Astrocyte (in vitro differentiated cells and primary cell): Measurements from ENCODE around the gene ZCWPW1. TPM values are rescaled to one million over a fixed set of nuclear protein-coding genes. Genes with fewer than 3 reads are reported as not detected.

Experiments used
- DNase-seq: peaks from one replicate; pipeline ENCODE4 v3.0.0-alpha.2; 2010; ENCODE audit warnings: low read depth
- FAIRE-seq: peaks from 2 replicates; lab custom pipeline; 2011; peaks lifted over from hg19 to GRCh38; lab: Jason Lieb, UNC
- H2AFZ ChIP-seq: 2 replicates; pipeline ENCODE4 v1.6.0; 2012; ENCODE audit warnings: low read depth, low read length, inconsistent platforms
- H3K27ac ChIP-seq: 2 replicates; pipeline ENCODE4 v1.5.1; 2011; ENCODE audit warnings: low read depth, low read length, inconsistent platforms
- H3K27me3 ChIP-seq: 2 replicates; pipeline ENCODE4 v1.6.0; 2011; ENCODE audit warnings: low read length, inconsistent platforms; ENCODE audit not compliant: insufficient read depth
- H3K36me3 ChIP-seq: 2 replicates; pipeline ENCODE4 v1.5.1; 2011; ENCODE audit warnings: low read length, inconsistent platforms; ENCODE audit not compliant: insufficient read depth
- H3K4me1 ChIP-seq: 2 replicates; pipeline ENCODE4 v1.5.1; 2011; ENCODE audit warnings: low read length, inconsistent platforms; ENCODE audit not compliant: insufficient read depth
- H3K4me2 ChIP-seq: 2 replicates; pipeline ENCODE4 v1.6.0; 2012; ENCODE audit warnings: low read length, inconsistent platforms
- H3K4me3 ChIP-seq: 2 replicates; pipeline ENCODE4 v1.5.1; 2011; ENCODE audit warnings: low read depth, mild to moderate bottlenecking, low read length, inconsistent platforms; ENCODE audit not compliant: insufficient read depth
- H3K79me2 ChIP-seq: 2 replicates; pipeline ENCODE4 v1.6.0; 2012; ENCODE audit warnings: mild to moderate bottlenecking, low read length, inconsistent platforms; ENCODE audit not compliant: insufficient read depth
- H3K9ac ChIP-seq: 2 replicates; pipeline ENCODE4 v1.6.0; 2012; ENCODE audit warnings: mild to moderate bottlenecking, low read length, inconsistent platforms
- H3K9me3 ChIP-seq: 2 replicates; pipeline ENCODE4 v1.5.1; 2012; ENCODE audit warnings: low read depth, mild to moderate bottlenecking, low read length, inconsistent platforms; ENCODE audit not compliant: insufficient read depth
- H4K20me1 ChIP-seq: 2 replicates; pipeline ENCODE4 v1.6.0; 2012; ENCODE audit warnings: low read length, inconsistent platforms; ENCODE audit not compliant: insufficient read depth
- H3K27ac Mint-ChIP-seq: one replicate; pipeline ENCODE4 v1.8.0; 2021; ENCODE audit warnings: mild to moderate bottlenecking, mixed read lengths; ENCODE audit not compliant: unreplicated experiment
- H3K27me3 Mint-ChIP-seq: one replicate; pipeline ENCODE4 v1.8.0; 2021; ENCODE audit warnings: low read depth, mixed read lengths; ENCODE audit not compliant: unreplicated experiment
- H3K36me3 Mint-ChIP-seq: one replicate; pipeline ENCODE4 v1.8.0; 2021; ENCODE audit warnings: low read depth, mixed read lengths; ENCODE audit not compliant: unreplicated experiment
- H3K4me1 Mint-ChIP-seq: one replicate; pipeline ENCODE4 v1.8.0; 2021; ENCODE audit warnings: low read depth, mixed read lengths; ENCODE audit not compliant: unreplicated experiment
- H3K4me3 Mint-ChIP-seq: one replicate; pipeline ENCODE4 v1.8.0; 2021; ENCODE audit warnings: mild to moderate bottlenecking, moderate library complexity, mixed read lengths; ENCODE audit not compliant: unreplicated experiment
- H3K9me3 Mint-ChIP-seq: one replicate; pipeline ENCODE4 v1.8.0; 2021; ENCODE audit warnings: mild to moderate bottlenecking, mixed read lengths; ENCODE audit not compliant: unreplicated experiment
- CTCF ChIP-seq: IDR thresholded peaks from 2 replicates; pipeline ENCODE4 v1.5.1; 2011; ENCODE audit warnings: low read depth, mild to moderate bottlenecking, inconsistent platforms, low read length, moderate library complexity; ENCODE audit not compliant: insufficient read depth
- EZH2 ChIP-seq: IDR thresholded peaks from 2 replicates; pipeline ENCODE4 v1.6.1; 2012; ENCODE audit warnings: mild to moderate bottlenecking, low read length, inconsistent platforms; ENCODE audit not compliant: insufficient read depth
- total RNA-seq: library from RNA; stranded (reverse); gene quantifications from 2 replicates; pipeline ENCODE4 v1.2.1, GENCODE V29; 2021

Gene ZCWPW1
- total RNA-seq, 1 donor from 2014 or later: 2.6 TPM

- TF ChIP-seq CTCF (no peak), EZH2 (no peak)
- H3K27ac Mint-ChIP-seq: peak within 1 kb of the TSS; percentile 100
Measured at GRCh38 chr7:100429637-100430492, 1.4 kb upstream of the ZCWPW1 start, which contains the start of gene MEPCE. Gene MEPCE, plus strand, starts transcription at chr7:100429831. Its CDS starts 188 bp downstream, at chr7:100430019.

GRCh38 chr7:100428967-100429636 lies 599 bp upstream of the ZCWPW1 start:
- Histone ChIP-seq H3K4me3 (peak overlapping the region; percentile 81), H3K79me2 (peaks cover 43% of the 10 kb centered on the region), H3K4me2 (peak overlapping the region; percentile 87), H3K9me3 (no peaks in the 10 kb centered on the region), H4K20me1 (peaks cover 32% of the 10 kb centered on the region), H3K27me3 (no peaks in the 10 kb centered on the region), H3K27ac (peak overlapping the region; percentile 98), H3K36me3 (peaks cover 15% of the 10 kb centered on the region), H3K4me1 (peaks cover 15% of the 10 kb centered on the region), H3K9ac (peak overlapping the region; percentile 96), H2AFZ (peak overlapping the region; percentile 82)
- Mint-ChIP-seq H3K36me3 (peaks cover 7% of the 10 kb centered on the region), H3K9me3 (no peaks in the 10 kb centered on the region), H3K4me3 (peak overlapping the region; percentile 96), H3K4me1 (peaks cover 11% of the 10 kb centered on the region), H3K27ac (peak overlapping the region; percentile 100), H3K27me3 (no peaks in the 10 kb centered on the region)
- DNase-seq (peak; percentile 96), FAIRE-seq (no peak)
- TF ChIP-seq CTCF: no peak
- TF ChIP-seq EZH2: no peak

More at GRCh38 chr7:100429637-100430492, 1.4 kb upstream of the ZCWPW1 start, which contains the start of gene MEPCE:
- no peaks in the 10 kb centered on the region for H3K9me3 ChIP-seq
- DNase-seq (peak; percentile 84), FAIRE-seq (no peak)
- Mint-ChIP-seq H3K4me1 (peaks cover 16% of the 10 kb centered on the region), H3K9me3 (no peaks in the 10 kb centered on the region), H3K27me3 (no peaks in the 10 kb centered on the region), H3K4me3 (peak within 1 kb of the TSS; percentile 96), H3K36me3 (peaks cover 7% of the 10 kb centered on the region)
- peaks cover 20% of the 10 kb centered on the region for H3K36me3 ChIP-seq
- H3K4me1 ChIP-seq: peaks cover 15% of the 10 kb centered on the region
- H3K4me3 ChIP-seq: peak within 1 kb of the TSS; percentile 81
- no peaks in the 10 kb centered on the region for H3K27me3 ChIP-seq
- peaks cover 39% of the 10 kb centered on the region for H4K20me1 ChIP-seq
- peaks cover 49% of the 10 kb centered on the region for H3K79me2 ChIP-seq
- peak within 1 kb of the TSS; percentile 82 for H2AFZ ChIP-seq
- peak within 1 kb of the TSS; percentile 98 for H3K27ac ChIP-seq
- H3K9ac ChIP-seq: peak within 1 kb of the TSS; percentile 96
- H3K4me2 ChIP-seq: peak within 1 kb of the TSS; percentile 87
